ENCODE measurements around the gene KRTAP10-11. TPM values are rescaled to one million over a fixed set of nuclear protein-coding genes. Genes with fewer than 3 reads are reported as not detected.

KRTAP10-11 gene
- total and polyA plus RNA-seq, 2 of the 8 experiments (the other 6 are each of a cell fraction or from before 2014, with no cell fraction given), result not detected

- FAIRE-seq (no peak), DNase-seq (ENCODE audit: low read depth in 1 of 2, low spot score in 2 of 2) (no peak)
- H3K4me2 ChIP-seq (ENCODE audit: insufficient read depth in 1 of 2, low read depth in 2 of 2, low read length in 2 of 2), result no peak overlapping the region
- H3K23ac ChIP-seq (ENCODE audit: insufficient read length), result no peak overlapping the region
- no peak overlapping the region for H2BK20ac ChIP-seq (ENCODE audit: low read length)
- H3K79me1 ChIP-seq (ENCODE audit: low read depth, low read length), result no peaks in the 10 kb centered on the region
- ChIA-PET POLR2A (ENCODE audit: partially characterized antibody) (no interaction called here), CTCF (ENCODE audit: partially characterized antibody) (interaction anchor here (1.5 kb wide), 1 partner anchor 10 kb away, joined by 3 read pairs; no protein-coding TSS in a partner anchor)
- no peaks in the 10 kb centered on the region for H3K27me3 ChIP-seq (replicated peaks in 1 of 4; ENCODE audit: control insufficient read depth in 3 of 4, extremely low read depth in 1 of 4, insufficient read depth in 3 of 4, low read length in 3 of 4)
- H4K5ac ChIP-seq (ENCODE audit: insufficient read length, low read depth, low read length), result no peak overlapping the region
- no peaks in the 10 kb centered on the region for H3K23me2 ChIP-seq (ENCODE audit: low read depth, low read length)
- H3K18ac ChIP-seq (ENCODE audit: extremely low read depth, low read length), result no peak overlapping the region
- no peak overlapping the region for H3K14ac ChIP-seq (ENCODE audit: insufficient read length)
- H2AK5ac ChIP-seq (ENCODE audit: low read depth, low read length), result no peak overlapping the region
- H3K9ac ChIP-seq (replicated peaks in 1 of 4; ENCODE audit: extremely low read depth in 1 of 4, low read depth in 3 of 4, low read length in 3 of 4), result no peak overlapping the region
- H3K56ac ChIP-seq (replicated peaks; ENCODE audit: insufficient read length, low read depth, low read length), result no peak overlapping the region
- no peak overlapping the region for H2AFZ ChIP-seq (ENCODE audit: low read length)
- 0 out of 8 replicates have a peak, but pooled peaks cover 0 to 2% (median 0%) of the 10 kb centered on the region in 4 experiments for H3K36me3 ChIP-seq (ENCODE audit: control insufficient read depth in 2 of 4, insufficient read depth in 4 of 4, low read length in 3 of 4)
- H4K8ac ChIP-seq (ENCODE audit: extremely low read depth, insufficient read depth, low read length), result no peak overlapping the region; the same call in 1 of the 2 replicates
- no peak overlapping the region for H2BK120ac ChIP-seq (replicated peaks; ENCODE audit: low read depth, low read length)
- H4K20me1 ChIP-seq (replicated peaks in 1 of 2; ENCODE audit: control insufficient read depth in 1 of 2, insufficient read depth in 2 of 2, low read length in 2 of 2), result no peaks in the 10 kb centered on the region
- H3K4me1 ChIP-seq (replicated peaks in 1 of 4; ENCODE audit: control insufficient read depth in 3 of 4, insufficient read depth in 4 of 4, low read length in 3 of 4), result peaks cover 0 to 1% (median 0%) of the 10 kb centered on the region in 4 experiments; a peak in 2 of 7 replicates
- H3K9me3 ChIP-seq (ENCODE audit: insufficient read depth in 2 of 2, low read depth in 1 of 2, low read length in 1 of 2), result no peaks in the 10 kb centered on the region
- H4K91ac ChIP-seq (replicated peaks; ENCODE audit: insufficient read length, low read length), result no peak overlapping the region
- no peak overlapping the region for H2BK15ac ChIP-seq (ENCODE audit: low read length)
- H2BK5ac ChIP-seq (ENCODE audit: low read depth, low read length), result no peak overlapping the region
- no peak overlapping the region for H2BK12ac ChIP-seq (ENCODE audit: low read depth, low read length)
- WGBS, 2 experiments (ENCODE audit: extremely low coverage in 1 of 2, insufficient coverage in 1 of 2, insufficient read length in 1 of 2, insufficient replicate concordance in 2 of 2, low coverage in 1 of 2, low lambda C conversion rate in 2 of 2, missing lambda C conversion rate in 1 of 2), result 77% methylated on average over 11 of the region's 11 CpGs; no CpG with 5 or more reads in 1 of the 2 experiments
- no peaks in the 10 kb centered on the region for H3K79me2 ChIP-seq (ENCODE audit: control insufficient read depth in 1 of 2, insufficient read depth in 2 of 2, low read length in 2 of 2)
- no peak overlapping the region for H3K27ac ChIP-seq (ENCODE audit: low read depth, low read length)
- H3K4me3 ChIP-seq (ENCODE audit: extremely low read depth in 1 of 4, insufficient read depth in 2 of 4, low read depth in 3 of 4, low read length in 4 of 4), result no peak overlapping the region
- no peak overlapping the region for H3K4ac ChIP-seq (replicated peaks; ENCODE audit: insufficient read length, low read depth, low read length)
- TF ChIP-seq CHD2 (IDR thresholded peaks at IDR 0.05; ENCODE audit: low read length), result no peak
- TF ChIP-seq CBX5 (IDR thresholded peaks at IDR 0.05; ENCODE audit: low read depth, low read length), result no peak
- no peak for TF ChIP-seq ZNF274 (IDR thresholded peaks at IDR 0.05; ENCODE audit: borderline replicate concordance, extremely low read depth, low read length)
- no peak for TF ChIP-seq TAF7 (optimal IDR thresholded peaks at IDR 0.05; ENCODE audit: borderline replicate concordance, low read depth, low read length)
- TF ChIP-seq TBP (IDR thresholded peaks at IDR 0.05; ENCODE audit: low read depth, low read length), result no peak
- no peak for TF ChIP-seq CEBPB (IDR thresholded peaks at IDR 0.05; ENCODE audit: low read depth, low read length)
- TF ChIP-seq BCL11A (IDR thresholded peaks at IDR 0.05; ENCODE audit: low read depth in 2 of 2, low read length in 2 of 2), result no peak
- no peak for TF ChIP-seq SAP30 (IDR thresholded peaks at IDR 0.05; ENCODE audit: insufficient read depth, insufficient replicate concordance, low read length)
- no peak for TF ChIP-seq EGR1 (IDR thresholded peaks at IDR 0.05; ENCODE audit: borderline replicate concordance, low read depth, low read length)
- TF ChIP-seq SIX5 (IDR thresholded peaks at IDR 0.05; ENCODE audit: low read depth, low read length), result no peak
- no peak for TF ChIP-seq RNF2 (IDR thresholded peaks at IDR 0.05; ENCODE audit: borderline replicate concordance, low read depth, low read length, missing control alignments, poor library complexity, severe bottlenecking)
- TF ChIP-seq, protein P1, sequence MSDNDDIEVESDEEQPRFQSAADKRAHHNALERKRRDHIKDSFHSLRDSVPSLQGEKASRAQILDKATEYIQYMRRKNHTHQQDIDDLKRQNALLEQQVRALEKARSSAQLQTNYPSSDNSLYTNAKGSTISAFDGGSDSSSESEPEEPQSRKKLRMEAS (IDR thresholded peaks at IDR 0.05), result no peak
- TF ChIP-seq FOSL1 (IDR thresholded peaks at IDR 0.05; ENCODE audit: insufficient read depth, low read depth, low read length), result no peak
- no peak for TF ChIP-seq KDM1A (IDR thresholded peaks at IDR 0.05; ENCODE audit: borderline replicate concordance, low read length)
- TF ChIP-seq SP2 (IDR thresholded peaks at IDR 0.05; ENCODE audit: low read length), result no peak
Observed at GRCh38 chr21:44681152-44681551, 34.9 kb downstream of the KRTAP10-11 start.
